Esophagus muscularis mucosa (tissue), 4 donors: ENCODE measurements around the gene SQSTM1.

ENCODE experiments used
- CTCF ChIP-seq, 3 experiments: fragments of 200-600 bp in 2 of 3; fragments of 450-650 bp in 1 of 3; sonication (generic) in 2 of 3; IDR thresholded peaks; one replicate each; pipeline ENCODE4 v1.5.1; 2017 to 2019; ENCODE audit warnings: antibody characterized with exemption in 3 of 3, mild to moderate bottlenecking in 2 of 3, moderate library complexity in 1 of 3
- EP300 ChIP-seq: sonication (generic); formaldehyde crosslinking; IDR thresholded peaks from one replicate; pipeline ENCODE4 v1.6.1; 2017; ENCODE audit warnings: antibody characterized with exemption
- POLR2AphosphoS5 ChIP-seq, 2 donors: sonication (generic); formaldehyde crosslinking; IDR thresholded peaks; one replicate each; pipeline ENCODE4 v1.6.1; 2017; ENCODE audit warnings: antibody characterized with exemption in 2 of 2

GRCh38 chr5:179872828-179873575 lies 52.3 kb downstream of the SQSTM1 start:
- no peak for TF ChIP-seq POLR2AphosphoS5 (IDR thresholded peaks at IDR 0.05)
- TF ChIP-seq CTCF (IDR thresholded peaks at IDR 0.05), result no peak
- no peak for TF ChIP-seq EP300
